ENCODE measurements around the gene FAM3D.

FAM3D gene

GRCh38 chr3:58693940-58694850 lies 27.6 kb upstream of the FAM3D start:
- H3K4me3 Mint-ChIP-seq = no peak overlapping the region
- peak overlapping the region; percentile 63 for H3K27ac Mint-ChIP-seq
- ATAC-seq (replicated peaks) = peak; percentile 87 to 88
- peaks cover 0 to 5% of the 10 kb centered on the region in 2 donors for H3K9me3 Mint-ChIP-seq
- peaks cover 0 to 7% of the 10 kb centered on the region in 2 donors for H3K27me3 Mint-ChIP-seq
- no peaks in the 10 kb centered on the region for H3K36me3 Mint-ChIP-seq
- H3K4me1 Mint-ChIP-seq = peaks cover 0 to 5% of the 10 kb centered on the region in 2 donors
- peak; percentile 9 for DNase-seq

GRCh38 chr3:58692484-58692883 lies 25.9 kb upstream of the FAM3D start:
- H3K27me3 Mint-ChIP-seq = peaks cover 0 to 16% of the 10 kb centered on the region in 2 donors
- ATAC-seq (replicated peaks) (no peak), DNase-seq (no peak)
- no peaks in the 10 kb centered on the region for H3K36me3 Mint-ChIP-seq
- H3K9me3 Mint-ChIP-seq = peaks cover 0 to 5% of the 10 kb centered on the region in 2 donors
- H3K4me3 Mint-ChIP-seq = no peak overlapping the region
- no peak overlapping the region for H3K27ac Mint-ChIP-seq
- peaks cover 0 to 5% of the 10 kb centered on the region in 2 donors for H3K4me1 Mint-ChIP-seq

- Mint-ChIP-seq H3K27ac (no peak overlapping the region), H3K4me3 (no peak overlapping the region), H3K27me3 (peaks cover 0 to 16% of the 10 kb centered on the region in 2 donors), H3K4me1 (peaks cover 0 to 5% of the 10 kb centered on the region in 2 donors), H3K9me3 (peaks cover 0 to 5% of the 10 kb centered on the region in 2 donors), H3K36me3 (no peaks in the 10 kb centered on the region)
- no peak for DNase-seq
- no peak for ATAC-seq (replicated peaks)
These were observed 25.4 kb upstream of the FAM3D start for GRCh38 chr3:58691997-58692396.

GRCh38 chr3:58690490-58690889 lies 23.9 kb upstream of the FAM3D start:
- H3K36me3 Mint-ChIP-seq = no peaks in the 10 kb centered on the region
- peaks cover 0 to 16% of the 10 kb centered on the region in 2 donors for H3K27me3 Mint-ChIP-seq
- no peak overlapping the region for H3K27ac Mint-ChIP-seq
- H3K4me3 Mint-ChIP-seq = no peak overlapping the region
- DNase-seq (no peak), ATAC-seq (replicated peaks) (no peak)
- H3K4me1 Mint-ChIP-seq = peaks cover 0 to 4% of the 10 kb centered on the region in 2 donors
- peaks cover 0 to 5% of the 10 kb centered on the region in 2 donors for H3K9me3 Mint-ChIP-seq

GRCh38 chr3:58688574-58688973 lies 22.0 kb upstream of the FAM3D start:
- DNase-seq = no peak
- H3K36me3 Mint-ChIP-seq = no peaks in the 10 kb centered on the region
- ATAC-seq (replicated peaks) = no peak
- H3K27me3 Mint-ChIP-seq = peaks cover 0 to 16% of the 10 kb centered on the region in 2 donors
- no peak overlapping the region for H3K27ac Mint-ChIP-seq
- H3K9me3 Mint-ChIP-seq = peaks cover 0 to 5% of the 10 kb centered on the region in 2 donors
- no peaks in the 10 kb centered on the region for H3K4me1 Mint-ChIP-seq
- H3K4me3 Mint-ChIP-seq = no peak overlapping the region

- Mint-ChIP-seq H3K4me3 (no peak overlapping the region), H3K27ac (no peak overlapping the region), H3K36me3 (no peaks in the 10 kb centered on the region), H3K4me1 (no peaks in the 10 kb centered on the region), H3K27me3 (peaks cover 0 to 16% of the 10 kb centered on the region in 2 donors), H3K9me3 (peaks cover 0 to 3% of the 10 kb centered on the region in 2 donors)
- DNase-seq = no peak
- ATAC-seq (replicated peaks) = no peak
These were observed 20.3 kb upstream of the FAM3D start for GRCh38 chr3:58686847-58687246.

GRCh38 chr3:58685641-58686040 lies 19.1 kb upstream of the FAM3D start:
- H3K9me3 Mint-ChIP-seq = peaks cover 0 to 1% of the 10 kb centered on the region in 2 donors
- no peaks in the 10 kb centered on the region for H3K4me1 Mint-ChIP-seq
- H3K27me3 Mint-ChIP-seq = peaks cover 0 to 20% of the 10 kb centered on the region in 2 donors
- ATAC-seq (replicated peaks) = no peak
- no peak overlapping the region for H3K4me3 Mint-ChIP-seq
- H3K36me3 Mint-ChIP-seq = no peaks in the 10 kb centered on the region
- H3K27ac Mint-ChIP-seq = no peak overlapping the region
- DNase-seq = no peak

GRCh38 chr3:58683466-58683865 lies 16.9 kb upstream of the FAM3D start:
- peaks cover 0 to 7% of the 10 kb centered on the region in 2 donors for H3K27me3 Mint-ChIP-seq
- no peak overlapping the region for H3K4me3 Mint-ChIP-seq
- ATAC-seq (replicated peaks) = peak; percentile 45 to 56
- H3K27ac Mint-ChIP-seq = no peak overlapping the region
- H3K4me1 Mint-ChIP-seq = no peaks in the 10 kb centered on the region
- no peaks in the 10 kb centered on the region for H3K36me3 Mint-ChIP-seq
- H3K9me3 Mint-ChIP-seq = no peaks in the 10 kb centered on the region
- no peak for DNase-seq

- Mint-ChIP-seq H3K36me3 (no peaks in the 10 kb centered on the region), H3K27ac (no peak overlapping the region), H3K4me3 (no peak overlapping the region), H3K9me3 (no peaks in the 10 kb centered on the region), H3K4me1 (peaks cover 0 to 2% of the 10 kb centered on the region in 2 donors), H3K27me3 (peaks cover 0 to 5% of the 10 kb centered on the region in 2 donors)
- ATAC-seq (replicated peaks) = peak in 1 of 2 donors; percentile 14
- DNase-seq = no peak
These were observed 16.5 kb upstream of the FAM3D start for GRCh38 chr3:58683001-58683458.

GRCh38 chr3:58681863-58682262 lies 15.3 kb upstream of the FAM3D start:
- Mint-ChIP-seq H3K27ac (no peak overlapping the region), H3K36me3 (no peaks in the 10 kb centered on the region), H3K4me3 (no peak overlapping the region), H3K9me3 (peaks cover 0 to 1% of the 10 kb centered on the region in 2 donors), H3K4me1 (peaks cover 0 to 2% of the 10 kb centered on the region in 2 donors), H3K27me3 (peaks cover 9 to 14% of the 10 kb centered on the region in 2 donors)
- DNase-seq (no peak), ATAC-seq (replicated peaks) (no peak)

GRCh38 chr3:58680879-58681525 lies 14.4 kb upstream of the FAM3D start:
- Mint-ChIP-seq H3K27me3 (peaks cover 9 to 14% of the 10 kb centered on the region in 2 donors), H3K4me1 (peaks cover 0 to 2% of the 10 kb centered on the region in 2 donors), H3K36me3 (no peaks in the 10 kb centered on the region), H3K4me3 (no peak overlapping the region), H3K27ac (no peak overlapping the region), H3K9me3 (peaks cover 0 to 1% of the 10 kb centered on the region in 2 donors)
- DNase-seq = no peak
- ATAC-seq (replicated peaks) = no peak

GRCh38 chr3:58679974-58680666 lies 13.5 kb upstream of the FAM3D start:
- H3K4me3 Mint-ChIP-seq = no peak overlapping the region
- H3K4me1 Mint-ChIP-seq = peaks cover 0 to 2% of the 10 kb centered on the region in 2 donors
- peaks cover 9 to 14% of the 10 kb centered on the region in 2 donors for H3K27me3 Mint-ChIP-seq
- no peak for ATAC-seq (replicated peaks)
- peaks cover 5 to 9% of the 10 kb centered on the region in 2 donors for H3K9me3 Mint-ChIP-seq
- H3K27ac Mint-ChIP-seq = no peak overlapping the region
- no peak for DNase-seq
- H3K36me3 Mint-ChIP-seq = no peaks in the 10 kb centered on the region

GRCh38 chr3:58679446-58679845 lies 12.9 kb upstream of the FAM3D start:
- H3K36me3 Mint-ChIP-seq = no peaks in the 10 kb centered on the region
- no peak overlapping the region for H3K27ac Mint-ChIP-seq
- H3K4me3 Mint-ChIP-seq = no peak overlapping the region
- peaks cover 9 to 14% of the 10 kb centered on the region in 2 donors for H3K27me3 Mint-ChIP-seq
- peaks cover 0 to 2% of the 10 kb centered on the region in 2 donors for H3K4me1 Mint-ChIP-seq
- DNase-seq (no peak), ATAC-seq (replicated peaks) (no peak)
- peaks cover 5 to 9% of the 10 kb centered on the region in 2 donors for H3K9me3 Mint-ChIP-seq

Measured in stimulated activated naive B cell treated with anti-CD40 and anti-IgM and Interleukin-4, amounts not matched to agents 10 μg/mL and 1 μg/mL and 100 μg/mL, for 72 hours (primary cell).